ENCODE results near the gene CLEC4D. TPM values are rescaled to one million over a fixed set of nuclear protein-coding genes. Genes with fewer than 3 reads are reported as not detected.

CLEC4D gene
- total RNA-seq, 1 donor from 2014 or later = 0.14 TPM

DNA sequence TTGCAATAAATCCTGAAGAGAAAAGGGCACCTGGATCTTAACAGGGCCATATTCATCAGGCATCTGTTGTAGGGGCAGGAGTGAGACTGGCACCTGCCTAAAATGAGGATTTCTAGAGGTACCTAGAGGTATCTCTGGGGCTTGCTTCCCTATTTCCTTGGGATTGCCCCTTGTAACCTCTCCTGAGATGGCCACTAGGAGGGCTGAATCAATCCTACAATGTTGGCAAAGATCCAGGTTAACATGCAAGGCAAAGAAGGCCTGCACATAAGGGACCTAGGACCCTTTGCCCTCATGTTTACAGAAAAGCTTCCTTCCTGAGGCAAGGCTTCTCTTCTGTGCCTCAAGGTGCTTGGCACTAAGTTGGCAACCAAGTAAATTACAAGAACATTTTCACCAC, 53.2 kb downstream of the CLEC4D start:
- DNase-seq (ENCODE audit: low spot score, unreplicated experiment) = no peak
- TF ChIP-seq CTCF (IDR thresholded peaks at IDR 0.05; ENCODE audit: unreplicated experiment) = no peak
- no peak overlapping the region for H3K4me3 Mint-ChIP-seq (ENCODE audit: low read depth)
- peaks cover 5% of the 10 kb centered on the region for H3K9me3 Mint-ChIP-seq (ENCODE audit: low read depth)
- no peak overlapping the region for H3K27ac Mint-ChIP-seq
- no peaks in the 10 kb centered on the region for H3K36me3 Mint-ChIP-seq (ENCODE audit: insufficient read depth)
- H3K27me3 Mint-ChIP-seq = peaks cover 63% of the 10 kb centered on the region
- H3K4me1 Mint-ChIP-seq (ENCODE audit: low read depth) = peaks cover 2% of the 10 kb centered on the region

Other genes starting within 250 kb of the CLEC4D start
- gene CLEC6A, start 57.5 kb upstream of the CLEC4D start, total RNA-seq = not detected in 2 replicates
- not detected in 2 replicates for gene CLEC4E, start 27.4 kb downstream of the CLEC4D start, total RNA-seq
- gene AICDA, start 99.4 kb downstream of the CLEC4D start, total RNA-seq = not detected in 2 replicates
- gene MFAP5, start 149.3 kb downstream of the CLEC4D start, total RNA-seq = not detected in 2 replicates
- 143 and 154 TPM in 2 replicates for gene RIMKLB, start 184.5 kb downstream of the CLEC4D start, total RNA-seq